Liver (tissue), 2 donors: ENCODE measurements around the gene TRIO.

Experiments used
- YY1 ChIP-seq: IDR thresholded peaks from 2 replicates; pipeline ENCODE4 v1.6.1; 2016; ENCODE audit warnings: antibody characterized with exemption, mild to moderate bottlenecking
- TF ChIP-seq, protein P1 (sequence below): fragments of 150-350 bp; IDR thresholded peaks from 2 replicates; pipeline ENCODE4 v1.5.1; 2017; ENCODE audit warnings: improper control_type of control experiment, low read depth, low read length; ENCODE audit not compliant: missing input control
- donor health status: healthy.

DNA sequence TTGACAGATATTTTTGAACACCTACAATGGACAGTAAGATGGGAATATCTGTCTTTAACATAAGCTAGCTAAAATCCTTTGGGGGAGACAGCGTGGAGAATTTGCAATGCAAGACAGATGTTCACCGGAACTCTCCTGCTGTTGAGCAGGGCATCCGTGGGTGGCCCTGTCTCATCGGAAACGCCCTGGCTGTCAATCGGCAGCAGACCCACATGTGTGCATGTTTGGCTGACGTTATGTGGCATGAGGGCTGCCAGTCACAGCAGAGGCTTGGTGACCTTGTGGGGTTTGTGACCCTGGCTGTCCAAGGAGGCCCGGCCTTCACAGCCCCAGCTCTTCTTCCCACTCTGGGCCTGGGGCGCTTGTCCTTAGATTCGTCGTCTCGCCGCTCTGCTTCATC, 308.7 kb downstream of the TRIO start:
- no peak for TF ChIP-seq YY1
- TF ChIP-seq, protein P1, sequence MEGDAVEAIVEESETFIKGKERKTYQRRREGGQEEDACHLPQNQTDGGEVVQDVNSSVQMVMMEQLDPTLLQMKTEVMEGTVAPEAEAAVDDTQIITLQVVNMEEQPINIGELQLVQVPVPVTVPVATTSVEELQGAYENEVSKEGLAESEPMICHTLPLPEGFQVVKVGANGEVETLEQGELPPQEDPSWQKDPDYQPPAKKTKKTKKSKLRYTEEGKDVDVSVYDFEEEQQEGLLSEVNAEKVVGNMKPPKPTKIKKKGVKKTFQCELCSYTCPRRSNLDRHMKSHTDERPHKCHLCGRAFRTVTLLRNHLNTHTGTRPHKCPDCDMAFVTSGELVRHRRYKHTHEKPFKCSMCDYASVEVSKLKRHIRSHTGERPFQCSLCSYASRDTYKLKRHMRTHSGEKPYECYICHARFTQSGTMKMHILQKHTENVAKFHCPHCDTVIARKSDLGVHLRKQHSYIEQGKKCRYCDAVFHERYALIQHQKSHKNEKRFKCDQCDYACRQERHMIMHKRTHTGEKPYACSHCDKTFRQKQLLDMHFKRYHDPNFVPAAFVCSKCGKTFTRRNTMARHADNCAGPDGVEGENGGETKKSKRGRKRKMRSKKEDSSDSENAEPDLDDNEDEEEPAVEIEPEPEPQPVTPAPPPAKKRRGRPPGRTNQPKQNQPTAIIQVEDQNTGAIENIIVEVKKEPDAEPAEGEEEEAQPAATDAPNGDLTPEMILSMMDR, result no peak
